Fibroblast of lung (primary cell): Measurements from ENCODE around the gene P2RX4. TPM values are rescaled to one million over a fixed set of nuclear protein-coding genes. Genes with fewer than 3 reads are reported as not detected.

ENCODE experiments used
- DNase-seq, 2 donors: peaks; one replicate each; pipeline versions ENCODE4 v3.0.0 to v3.0.0-alpha.2; 2010; ENCODE audit warnings: low read depth in 2 of 2
- H2AFZ ChIP-seq: 2 replicates; pipeline ENCODE4 v1.5.1; 2012; ENCODE audit warnings: low read length, control low read depth, inconsistent platforms
- H3K27ac ChIP-seq: 2 replicates; pipeline ENCODE4 v1.5.1; 2011; ENCODE audit warnings: low read length, control low read depth; ENCODE audit not compliant: insufficient read depth
- H3K27me3 ChIP-seq: 2 replicates; pipeline ENCODE4 v1.5.1; 2011; ENCODE audit warnings: mild to moderate bottlenecking, low read length; ENCODE audit not compliant: control insufficient read depth, insufficient read depth
- H3K36me3 ChIP-seq: 2 replicates; pipeline ENCODE4 v1.5.1; 2011; ENCODE audit warnings: low read length; ENCODE audit not compliant: control insufficient read depth, insufficient read depth
- H3K4me1 ChIP-seq: 2 replicates; pipeline ENCODE4 v1.5.1; 2011; ENCODE audit warnings: low read length; ENCODE audit not compliant: control insufficient read depth, insufficient read depth; ENCODE audit errors: extremely low read depth
- H3K4me2 ChIP-seq: 2 replicates; pipeline ENCODE4 v1.5.1; 2011; ENCODE audit warnings: low read length, control low read depth; ENCODE audit not compliant: insufficient read depth; ENCODE audit errors: extremely low read depth
- H3K4me3 ChIP-seq, 4 experiments: fragments of 200-600 bp in 1 of 4; sonication (generic) in 1 of 4; replicated peaks in 1 of 4; 2 replicates each; pipeline ENCODE4 v1.5.1; 2011 to 2016; ENCODE audit warnings: low read length in 4 of 4, low read depth in 3 of 4, mild to moderate bottlenecking in 3 of 4, control low read depth in 2 of 4, inconsistent platforms in 1 of 4, mixed read lengths in 1 of 4; ENCODE audit not compliant: insufficient read depth in 1 of 4; ENCODE audit errors: control extremely low read depth in 1 of 4
- H3K79me2 ChIP-seq: 2 replicates; pipeline ENCODE4 v1.5.1; 2012; ENCODE audit warnings: mild to moderate bottlenecking, low read length, inconsistent platforms; ENCODE audit not compliant: control insufficient read depth, insufficient read depth
- H3K9ac ChIP-seq: 2 replicates; pipeline ENCODE4 v1.5.1; 2011; ENCODE audit warnings: mild to moderate bottlenecking, low read length, control low read depth; ENCODE audit not compliant: insufficient read depth
- H3K9me3 ChIP-seq: 2 replicates; pipeline ENCODE4 v1.5.1; 2012; ENCODE audit warnings: low read depth, low read length; ENCODE audit not compliant: control insufficient read depth, insufficient read depth
- H4K20me1 ChIP-seq: 2 replicates; pipeline ENCODE4 v1.5.1; 2011; ENCODE audit warnings: low read length; ENCODE audit not compliant: control insufficient read depth, insufficient read depth; ENCODE audit errors: extremely low read depth
- CTCF ChIP-seq, 2 donors: IDR thresholded peaks in 1 of 2; conservative IDR thresholded peaks in 1 of 2; 1 replicate in 1 of 2; 2 replicates in 1 of 2; pipeline ENCODE4 v1.5.1; 2011 to 2012; ENCODE audit warnings: low read length in 2 of 2, control low read depth in 1 of 2, inconsistent platforms in 1 of 2, low read depth in 1 of 2, mild to moderate bottlenecking in 1 of 2
- EZH2 ChIP-seq: IDR thresholded peaks from 2 replicates; pipeline ENCODE4 v1.5.1; 2012; ENCODE audit warnings: low read length, control low read depth, mild to moderate bottlenecking; ENCODE audit errors: missing control alignments
- polyA plus RNA-seq, 2 donors: library from polyadenylated mRNA; depleted of rRNA in 1 of 2; stranded (reverse) in 1 of 2; unstranded in 1 of 2; fragments of >200 nt; gene quantifications; 2 replicates each; pipeline ENCODE4 v1.2.1, GENCODE V29; 2011 to 2012; ENCODE audit warnings: missing spikeins in 1 of 2
- total RNA-seq: library from RNA; depleted of rRNA; stranded (reverse); fragments of >200 nt; gene quantifications from 2 replicates; pipeline ENCODE4 v1.2.1, GENCODE V29; 2014

P2RX4 gene
- total and polyA plus RNA-seq, 2 donors (not counting 1 experiment from before 2014, with no cell fraction given), result 27.2 to 59.8 TPM

- Histone ChIP-seq H3K4me2 (no peak overlapping the region), H4K20me1 (no peaks in the 10 kb centered on the region), H3K9me3 (no peaks in the 10 kb centered on the region), H3K79me2 (peaks cover 1% of the 10 kb centered on the region), H2AFZ (no peak overlapping the region), H3K36me3 (peaks cover 3% of the 10 kb centered on the region), H3K27me3 (no peaks in the 10 kb centered on the region), H3K9ac (no peak overlapping the region), H3K4me1 (peaks cover 9% of the 10 kb centered on the region), H3K4me3 (no peak overlapping the region), H3K27ac (no peak overlapping the region)
- DNase-seq, result no peak
- TF ChIP-seq CTCF (conservative IDR thresholded peaks at IDR 0.05 in 1 of 2, IDR thresholded peaks at IDR 0.05 in 1 of 2; ENCODE audit: low read depth in 1 of 2, low read length in 2 of 2) (no peak), EZH2 (no peak)
These were observed 2.9 kb downstream of the P2RX4 start for GRCh38 chr12:121212875-121213274.

- no peaks in the 10 kb centered on the region for H3K9me3 ChIP-seq
- peak overlapping the region; percentile 62 for H3K27ac ChIP-seq
- no peaks in the 10 kb centered on the region for H3K27me3 ChIP-seq
- peak overlapping the region; percentile 1 for H3K4me2 ChIP-seq
- H2AFZ ChIP-seq, result no peak overlapping the region
- DNase-seq, result peak; percentile 41 to 78
- H4K20me1 ChIP-seq, result no peaks in the 10 kb centered on the region
- H3K9ac ChIP-seq, result no peak overlapping the region
- TF ChIP-seq EZH2, result no peak
- TF ChIP-seq CTCF (conservative IDR thresholded peaks at IDR 0.05 in 1 of 2, IDR thresholded peaks at IDR 0.05 in 1 of 2; ENCODE audit: low read depth in 1 of 2, low read length in 2 of 2), result no peak
- peaks cover 6% of the 10 kb centered on the region for H3K36me3 ChIP-seq
- peaks cover 1% of the 10 kb centered on the region for H3K79me2 ChIP-seq
- peaks cover 9% of the 10 kb centered on the region for H3K4me1 ChIP-seq
- no peak overlapping the region for H3K4me3 ChIP-seq
These were observed 4.3 kb downstream of the P2RX4 start for GRCh38 chr12:121214166-121214777.

DNA sequence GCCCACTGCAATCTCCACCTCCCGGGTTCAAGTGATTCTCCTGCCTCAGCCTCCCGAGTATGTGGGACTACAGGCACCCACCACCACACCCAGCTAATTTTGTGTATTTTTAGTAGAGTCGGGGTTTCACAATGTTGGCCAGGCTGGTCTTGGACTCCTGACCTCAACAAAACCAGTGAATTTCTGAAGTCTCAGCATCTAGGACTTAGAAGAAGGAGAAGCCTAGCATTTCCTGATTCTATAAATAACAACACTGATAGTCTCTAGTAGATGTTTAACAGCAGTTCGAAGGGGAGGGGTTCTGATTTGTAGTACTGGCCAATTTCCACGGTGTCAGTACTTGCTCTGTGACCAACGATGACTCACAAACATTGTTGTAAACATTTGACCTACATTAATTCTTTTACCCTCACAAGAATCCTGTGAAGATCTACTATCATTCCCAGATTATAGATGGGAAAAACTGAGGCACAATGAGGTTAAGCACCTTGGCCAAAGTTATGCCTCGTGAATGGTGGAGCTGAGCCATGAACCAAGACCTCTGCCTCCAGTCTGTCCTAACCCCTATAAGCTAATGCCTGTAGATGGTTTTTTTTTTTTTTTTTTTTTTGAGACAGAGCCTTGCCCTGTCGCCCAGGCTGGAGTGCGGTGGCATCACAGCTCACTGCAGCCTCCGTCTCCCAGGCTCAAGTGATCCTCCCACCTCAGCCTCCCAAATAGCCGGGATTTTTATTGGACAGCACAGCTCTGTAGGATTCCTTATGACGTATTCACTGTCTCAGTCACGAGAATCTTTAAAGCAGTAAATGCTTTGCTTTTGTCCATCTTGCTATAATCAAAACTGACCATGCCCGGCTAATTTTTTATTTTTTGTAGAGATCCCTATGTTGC, 5.2 kb downstream of the P2RX4 start:
- DNase-seq, result peak; percentile 87 to 96
- Histone ChIP-seq H3K27me3 (no peaks in the 10 kb centered on the region), H2AFZ (no peak overlapping the region), H3K36me3 (peaks cover 6% of the 10 kb centered on the region), H4K20me1 (no peaks in the 10 kb centered on the region), H3K4me1 (peaks cover 9% of the 10 kb centered on the region), H3K4me3 (no peak overlapping the region), H3K4me2 (peak overlapping the region; percentile 1), H3K79me2 (peaks cover 1% of the 10 kb centered on the region), H3K9me3 (no peaks in the 10 kb centered on the region), H3K9ac (no peak overlapping the region), H3K27ac (peak overlapping the region; percentile 62)
- TF ChIP-seq EZH2, result no peak
- TF ChIP-seq CTCF (conservative IDR thresholded peaks at IDR 0.05 in 1 of 2, IDR thresholded peaks at IDR 0.05 in 1 of 2; ENCODE audit: low read depth in 1 of 2, low read length in 2 of 2), result no peak
